ENCODE data around the gene GABRR3.

Gene GABRR3

GRCh38 chr3:97949110-97949485 is 86.0 kb downstream of the GABRR3 start:
- no peak for DNase-seq (ENCODE audit: extremely low read depth, low read depth)
- TF ChIP-seq, protein P1, sequence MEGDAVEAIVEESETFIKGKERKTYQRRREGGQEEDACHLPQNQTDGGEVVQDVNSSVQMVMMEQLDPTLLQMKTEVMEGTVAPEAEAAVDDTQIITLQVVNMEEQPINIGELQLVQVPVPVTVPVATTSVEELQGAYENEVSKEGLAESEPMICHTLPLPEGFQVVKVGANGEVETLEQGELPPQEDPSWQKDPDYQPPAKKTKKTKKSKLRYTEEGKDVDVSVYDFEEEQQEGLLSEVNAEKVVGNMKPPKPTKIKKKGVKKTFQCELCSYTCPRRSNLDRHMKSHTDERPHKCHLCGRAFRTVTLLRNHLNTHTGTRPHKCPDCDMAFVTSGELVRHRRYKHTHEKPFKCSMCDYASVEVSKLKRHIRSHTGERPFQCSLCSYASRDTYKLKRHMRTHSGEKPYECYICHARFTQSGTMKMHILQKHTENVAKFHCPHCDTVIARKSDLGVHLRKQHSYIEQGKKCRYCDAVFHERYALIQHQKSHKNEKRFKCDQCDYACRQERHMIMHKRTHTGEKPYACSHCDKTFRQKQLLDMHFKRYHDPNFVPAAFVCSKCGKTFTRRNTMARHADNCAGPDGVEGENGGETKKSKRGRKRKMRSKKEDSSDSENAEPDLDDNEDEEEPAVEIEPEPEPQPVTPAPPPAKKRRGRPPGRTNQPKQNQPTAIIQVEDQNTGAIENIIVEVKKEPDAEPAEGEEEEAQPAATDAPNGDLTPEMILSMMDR (IDR thresholded peaks at IDR 0.05; ENCODE audit: low read depth, low read length) = no peak

GRCh38 chr3:97948351-97949109 is 86.6 kb downstream of the GABRR3 start:
- DNase-seq (ENCODE audit: extremely low read depth, low read depth) = no peak
- TF ChIP-seq, protein P1 (IDR thresholded peaks at IDR 0.05; ENCODE audit: low read depth, low read length) = no peak

GRCh38 chr3:97942801-97943546 is 92.1 kb downstream of the GABRR3 start:
- TF ChIP-seq, protein P1 (IDR thresholded peaks at IDR 0.05; ENCODE audit: low read depth, low read length) = no peak
- DNase-seq (ENCODE audit: extremely low read depth, low read depth) = no peak

DNA sequence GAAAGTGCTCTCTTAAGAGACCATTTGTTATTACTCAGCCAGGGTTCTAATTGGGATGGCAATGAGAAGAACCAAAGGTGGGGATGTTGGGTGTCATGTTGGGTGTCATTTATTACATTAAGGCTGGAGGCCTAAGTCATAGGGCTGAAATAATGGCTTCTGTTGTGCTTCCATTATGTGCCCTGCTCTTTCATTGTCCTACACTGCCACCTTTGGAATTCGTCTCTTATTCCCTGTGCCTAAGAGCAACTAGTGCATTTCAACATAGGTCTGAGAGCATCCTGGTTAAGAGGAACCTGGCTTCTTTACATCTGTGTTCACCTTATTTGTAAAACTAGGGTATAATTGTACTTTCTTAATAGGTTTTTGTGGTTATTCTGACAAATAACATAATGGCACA is 95.1 kb downstream of the GABRR3 start:
- TF ChIP-seq, protein P1 (IDR thresholded peaks at IDR 0.05; ENCODE audit: low read depth, low read length) = no peak
- no peak for DNase-seq (ENCODE audit: extremely low read depth, low read depth)

GRCh38 chr3:97939401-97939800 is 95.7 kb downstream of the GABRR3 start:
- no peak for DNase-seq (ENCODE audit: extremely low read depth, low read depth)

GRCh38 chr3:97938444-97938843 is 96.7 kb downstream of the GABRR3 start:
- no peak for DNase-seq (ENCODE audit: extremely low read depth, low read depth)

More at GRCh38 chr3:97939401-97939800, 95.7 kb downstream of the GABRR3 start:
- TF ChIP-seq, protein P1 (IDR thresholded peaks at IDR 0.05; ENCODE audit: low read depth, low read length) = no peak

More at GRCh38 chr3:97938444-97938843, 96.7 kb downstream of the GABRR3 start:
- TF ChIP-seq, protein P1 (IDR thresholded peaks at IDR 0.05; ENCODE audit: low read depth, low read length) = no peak

Measured in AG09319 (cell line).